BLaER1 treated with 17β-estradiol and CSF1 and Interleukin-3, amounts not matched to agents 10 nM and 100 nM (cell line): ENCODE measurements around the gene TMX2.

Source experiments
- H3K27ac ChIP-seq, 11 experiments: shearing (Covaris generic); formaldehyde crosslinking; 2 replicates each; pipeline ENCODE4 v1.8.1; 2022
- H3K27me3 ChIP-seq, 11 experiments: shearing (Covaris generic); formaldehyde crosslinking; 2 replicates each; pipeline ENCODE4 v1.8.1; 2022
- H3K36me3 ChIP-seq, 11 experiments: shearing (Covaris generic); formaldehyde crosslinking; 2 replicates each; pipeline ENCODE4 v1.8.1; 2022
- H3K4me1 ChIP-seq, 10 experiments: shearing (Covaris generic); formaldehyde crosslinking; 2 replicates each; pipeline ENCODE4 v1.8.1; 2022
- H3K4me2 ChIP-seq, 11 experiments: shearing (Covaris generic); formaldehyde crosslinking; 2 replicates each; pipeline ENCODE4 v1.8.1; 2022
- H3K4me3 ChIP-seq, 10 experiments: shearing (Covaris generic); formaldehyde crosslinking; 2 replicates each; pipeline ENCODE4 v1.8.1; 2022
- H3K9ac ChIP-seq, 11 experiments: shearing (Covaris generic); formaldehyde crosslinking; 2 replicates each; pipeline ENCODE4 v1.8.1; 2022
- H3K9me3 ChIP-seq, 11 experiments: shearing (Covaris generic); formaldehyde crosslinking; replicated peaks in 1 of 11; 2 replicates each; pipeline ENCODE4 v1.8.1; 2022
- H4K20me1 ChIP-seq, 11 experiments: shearing (Covaris generic); formaldehyde crosslinking; 2 replicates each; pipeline ENCODE4 v1.8.1; 2022
- Cebpa-rat ChIP-seq, 11 experiments: shearing (Covaris generic); IDR thresholded peaks; 2 replicates each; pipeline ENCODE4 v1.8.1; 2022

TMX2 gene

DNA sequence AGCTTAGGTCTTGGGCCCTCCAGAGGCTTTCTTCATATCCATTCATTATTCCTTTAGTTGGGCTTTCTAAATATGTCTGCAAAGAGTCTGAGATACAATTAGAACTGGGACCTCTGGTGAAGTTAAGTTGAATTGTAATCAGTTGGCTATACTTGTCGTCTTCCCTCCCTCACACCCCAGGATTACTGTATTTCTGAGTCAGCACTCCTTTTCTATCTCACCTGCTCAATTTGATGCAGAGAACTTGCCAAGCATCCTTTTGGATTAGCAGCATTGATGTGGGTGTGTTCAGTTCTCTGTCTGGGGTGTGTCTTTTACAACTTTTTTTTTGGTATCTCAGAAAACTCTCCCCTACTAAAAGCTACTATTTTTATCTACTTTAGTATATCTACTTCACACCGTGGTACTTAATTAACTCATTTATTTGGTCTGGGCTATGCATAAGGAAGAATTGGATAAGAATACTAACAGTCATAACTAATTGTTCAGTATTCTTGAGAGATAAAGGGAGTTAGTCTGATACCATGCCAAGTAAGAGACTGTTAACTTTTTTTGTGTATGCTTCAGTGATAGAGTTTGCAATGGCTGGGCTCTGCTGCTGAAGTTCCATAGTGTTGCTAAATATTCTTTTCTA, 64.3 kb downstream of the TMX2 start:
- H3K4me1 ChIP-seq, result peaks cover 46 to 81% (median 51%) of the 10 kb centered on the region in 10 experiments
- H4K20me1 ChIP-seq, result peaks cover 0 to 25% (median 0%) of the 10 kb centered on the region in 11 experiments; a peak in 3 of 22 replicates
- no peak for TF ChIP-seq Cebpa-rat (IDR thresholded peaks at IDR 0.05)
- H3K36me3 ChIP-seq, result no peaks in the 10 kb centered on the region
- peak overlapping the region in 3 of 10 experiments; percentile 32 to 43 (median 35); a peak in 1 of 20 replicates for H3K4me3 ChIP-seq
- H3K27ac ChIP-seq, result peak overlapping the region in 5 of 11 experiments; percentile 16 to 57 (median 42); a peak in 4 of 22 replicates
- H3K9ac ChIP-seq, result 0 out of 22 replicates have a peak overlapping the region, but pooled peaks of 4 of the 11 experiments have one; percentile 0 to 14 (median 7)
- H3K9me3 ChIP-seq, result no peaks in the 10 kb centered on the region
- peak overlapping the region; percentile 65 to 89 (median 80) for H3K4me2 ChIP-seq
- no peaks in the 10 kb centered on the region for H3K27me3 ChIP-seq

DNA sequence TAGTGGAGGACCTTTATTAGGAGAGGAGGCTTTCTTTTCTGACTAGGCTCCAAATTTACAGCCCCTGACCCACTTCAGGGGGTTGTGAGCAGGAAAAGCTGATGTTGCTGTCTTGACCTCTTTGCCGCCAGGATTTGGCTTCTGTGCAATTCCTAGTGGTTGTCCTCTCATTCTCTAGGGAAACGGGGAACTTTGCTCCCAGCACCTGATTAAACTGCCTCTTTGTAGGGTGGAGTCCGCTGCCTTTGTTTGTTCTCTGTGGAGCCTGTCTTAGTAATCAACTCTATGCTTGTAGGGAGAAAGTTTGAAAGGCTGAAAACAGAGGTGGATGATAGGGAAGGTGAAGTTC, 65.5 kb downstream of the TMX2 start:
- peak overlapping the region in 8 of 11 experiments; percentile 14 to 49 (median 35); a peak in 10 of 22 replicates for H3K9ac ChIP-seq
- no peaks in the 10 kb centered on the region for H3K27me3 ChIP-seq
- no peaks in the 10 kb centered on the region for H3K36me3 ChIP-seq
- no peaks in the 10 kb centered on the region for H3K9me3 ChIP-seq
- peaks cover 0 to 25% (median 0%) of the 10 kb centered on the region in 11 experiments; a peak in 3 of 22 replicates for H4K20me1 ChIP-seq
- peak overlapping the region; percentile 65 to 89 (median 80) for H3K4me2 ChIP-seq
- no peak overlapping the region for H3K4me3 ChIP-seq
- TF ChIP-seq Cebpa-rat (IDR thresholded peaks at IDR 0.05), result no peak
- H3K4me1 ChIP-seq, result peaks cover 46 to 82% (median 51%) of the 10 kb centered on the region in 10 experiments
- H3K27ac ChIP-seq, result peak overlapping the region in 8 of 11 experiments; percentile 11 to 66 (median 52); a peak in 15 of 22 replicates

DNA sequence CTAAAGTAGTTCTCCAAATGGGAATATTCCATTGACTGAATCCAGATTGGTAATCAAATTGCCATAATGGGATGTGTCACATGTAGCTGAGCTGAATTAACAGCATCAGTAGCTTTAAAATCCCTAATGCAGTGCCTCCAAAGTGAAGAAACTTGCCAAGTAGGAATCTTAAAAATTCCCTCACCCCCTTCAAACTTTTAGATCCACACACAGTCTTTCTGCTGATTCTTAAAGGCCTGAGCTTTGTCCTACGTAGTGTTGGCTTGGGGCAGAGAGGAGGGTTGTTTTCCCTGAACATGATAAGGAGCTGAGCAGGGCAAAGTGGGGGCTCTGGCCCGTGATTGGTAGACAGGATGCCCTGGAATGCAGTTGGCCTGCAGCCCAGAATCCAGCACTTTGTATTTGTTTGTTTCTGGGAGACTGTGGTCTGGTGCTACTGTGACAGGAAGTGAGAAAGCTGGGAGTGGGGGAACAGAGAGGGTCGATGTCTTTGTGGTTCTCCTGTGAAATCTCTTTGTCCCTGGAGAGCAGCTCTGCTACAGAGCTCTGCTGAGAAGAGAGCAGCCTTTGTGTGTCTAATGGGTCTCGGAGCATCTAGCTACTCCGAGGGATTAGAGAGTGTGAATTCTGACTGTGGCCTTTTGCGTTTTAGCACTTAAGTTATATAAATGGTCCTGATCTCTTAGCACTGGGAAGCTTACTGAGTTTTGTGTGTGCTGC, 66.1 kb downstream of the TMX2 start:
- Histone ChIP-seq H4K20me1 (peaks cover 0 to 25% (median 0%) of the 10 kb centered on the region in 11 experiments; a peak in 3 of 22 replicates), H3K27me3 (no peaks in the 10 kb centered on the region), H3K36me3 (no peaks in the 10 kb centered on the region), H3K4me2 (peak overlapping the region; percentile 65 to 89 (median 80)), H3K9ac (peak overlapping the region; percentile 14 to 49 (median 31); a peak in 17 of 22 replicates), H3K4me3 (0 out of 20 replicates have a peak overlapping the region, but pooled peaks of 1 of the 10 experiments have one; percentile 0), H3K4me1 (peaks cover 46 to 85% (median 51%) of the 10 kb centered on the region in 10 experiments), H3K27ac (peak overlapping the region in 9 of 11 experiments; percentile 0 to 66 (median 50); a peak in 16 of 22 replicates), H3K9me3 (no peaks in the 10 kb centered on the region)
- TF ChIP-seq Cebpa-rat (IDR thresholded peaks at IDR 0.05), result no peak

DNA sequence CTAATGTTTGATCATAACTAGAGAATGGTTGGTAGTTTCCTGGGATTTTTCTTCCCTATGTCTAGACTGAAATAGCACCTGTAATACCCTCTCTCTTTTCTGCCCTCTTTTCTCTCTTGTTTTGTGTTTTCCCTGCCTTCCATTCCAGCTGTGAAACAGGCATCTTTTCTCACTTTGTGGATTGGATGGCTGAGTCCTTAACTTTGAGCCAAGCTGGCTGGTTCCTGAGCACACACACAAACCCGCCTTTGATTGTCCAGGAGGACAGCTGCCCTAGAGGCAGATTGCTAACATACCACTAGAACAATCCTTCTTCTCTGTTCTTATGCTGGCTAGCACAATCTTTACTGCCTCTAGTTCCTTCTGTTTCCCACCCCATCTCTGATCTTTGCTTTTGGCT, 66.9 kb downstream of the TMX2 start:
- H3K9ac ChIP-seq, result peak overlapping the region in 6 of 11 experiments; percentile 19 to 49 (median 43); a peak in 6 of 22 replicates
- no peak for TF ChIP-seq Cebpa-rat (IDR thresholded peaks at IDR 0.05)
- H3K9me3 ChIP-seq, result no peaks in the 10 kb centered on the region
- peak overlapping the region in 5 of 11 experiments; percentile 37 to 66 (median 59); a peak in 6 of 22 replicates for H3K27ac ChIP-seq
- H3K4me3 ChIP-seq, result no peak overlapping the region
- H3K4me2 ChIP-seq, result peak overlapping the region; percentile 65 to 89 (median 80); a peak in 21 of 22 replicates
- H3K27me3 ChIP-seq, result no peaks in the 10 kb centered on the region
- H3K36me3 ChIP-seq, result no peaks in the 10 kb centered on the region
- H3K4me1 ChIP-seq, result peaks cover 46 to 79% (median 51%) of the 10 kb centered on the region in 10 experiments
- H4K20me1 ChIP-seq, result peaks cover 0 to 25% (median 0%) of the 10 kb centered on the region in 11 experiments; a peak in 3 of 22 replicates

DNA sequence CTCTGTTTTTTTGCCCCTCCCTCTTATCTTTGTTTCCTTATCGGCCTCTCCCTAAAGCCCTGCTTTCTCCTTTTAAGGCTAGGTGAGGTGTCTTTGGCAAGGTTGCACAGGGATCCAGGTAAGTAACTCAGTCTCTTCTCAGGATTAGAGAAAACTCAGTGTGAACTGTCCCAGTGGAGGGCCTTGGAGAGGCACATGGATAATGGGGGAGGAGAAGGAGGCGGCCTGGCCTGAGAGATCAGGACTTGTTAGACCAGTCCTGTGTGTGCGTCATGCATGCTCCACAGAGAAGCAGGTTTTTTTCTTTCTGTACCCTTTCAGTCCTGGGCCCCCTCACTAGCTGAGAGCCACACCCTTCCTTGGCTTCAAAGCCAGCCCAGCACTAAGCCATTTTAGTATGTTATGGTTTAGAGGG, 69.1 kb downstream of the TMX2 start:
- H3K9me3 ChIP-seq, result no peaks in the 10 kb centered on the region
- H3K4me2 ChIP-seq, result peak overlapping the region in 4 of 11 experiments; percentile 2 to 49 (median 10); a peak in 5 of 22 replicates
- H3K4me3 ChIP-seq, result no peak overlapping the region
- no peak overlapping the region for H3K27ac ChIP-seq
- no peaks in the 10 kb centered on the region for H3K36me3 ChIP-seq
- peaks cover 0 to 25% (median 0%) of the 10 kb centered on the region in 11 experiments; a peak in 3 of 22 replicates for H4K20me1 ChIP-seq
- no peak for TF ChIP-seq Cebpa-rat (IDR thresholded peaks at IDR 0.05)
- peaks cover 32 to 79% (median 44%) of the 10 kb centered on the region in 10 experiments for H3K4me1 ChIP-seq
- H3K27me3 ChIP-seq, result no peaks in the 10 kb centered on the region
- H3K9ac ChIP-seq, result no peak overlapping the region

DNA sequence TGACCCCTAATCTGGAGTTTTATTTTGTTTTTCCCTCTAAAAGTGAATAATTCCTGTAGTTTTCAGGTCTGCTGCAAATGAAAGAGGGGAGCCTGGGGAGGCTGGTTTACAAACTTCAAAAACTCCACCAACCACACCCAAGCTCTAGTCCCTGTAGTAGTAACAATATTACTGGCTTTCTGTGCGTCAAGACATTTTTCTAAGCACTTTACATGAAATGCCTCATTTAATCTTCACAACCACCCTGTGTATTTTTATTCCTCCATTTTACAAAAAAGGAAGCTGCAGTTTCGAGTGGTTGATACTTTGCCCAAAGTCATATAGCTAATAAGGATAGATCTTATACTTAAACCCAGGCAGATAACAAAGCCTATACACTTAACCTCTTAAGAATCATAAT, 72.7 kb downstream of the TMX2 start:
- Histone ChIP-seq H3K27ac (peak overlapping the region in 3 of 11 experiments; percentile 12 to 35 (median 25); a peak in 5 of 22 replicates), H3K27me3 (no peaks in the 10 kb centered on the region), H3K9me3 (no peaks in the 10 kb centered on the region), H3K4me2 (peak overlapping the region in 6 of 11 experiments; percentile 6 to 84 (median 43); a peak in 10 of 22 replicates), H3K4me1 (peaks cover 0 to 80% (median 41%) of the 10 kb centered on the region in 10 experiments; a peak in 17 of 20 replicates), H3K4me3 (no peak overlapping the region), H3K9ac (no peak overlapping the region), H4K20me1 (no peaks in the 10 kb centered on the region), H3K36me3 (no peaks in the 10 kb centered on the region)
- no peak for TF ChIP-seq Cebpa-rat (IDR thresholded peaks at IDR 0.05)

DNA sequence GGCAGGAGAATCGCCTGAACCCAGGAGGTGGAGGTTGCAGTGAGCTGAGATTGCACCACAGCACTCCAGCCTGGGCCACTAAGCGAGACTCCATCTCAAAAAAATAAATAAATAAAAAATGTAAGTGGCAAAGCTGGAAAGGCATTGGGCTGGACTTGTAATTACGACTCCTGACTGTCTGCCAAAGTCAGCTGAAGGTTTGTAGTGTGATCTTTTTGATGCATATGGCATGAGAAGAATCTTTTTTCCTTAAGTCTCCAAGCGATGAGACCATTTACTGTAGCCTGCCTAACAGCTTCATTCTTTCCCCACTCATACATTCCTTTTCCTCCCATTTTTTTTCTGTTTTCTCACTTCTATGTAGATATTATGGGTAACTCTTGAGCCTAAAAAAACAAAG, 74.0 kb downstream of the TMX2 start:
- Histone ChIP-seq H3K9me3 (no peaks in the 10 kb centered on the region), H3K27ac (no peak overlapping the region), H3K4me3 (no peak overlapping the region), H3K4me2 (peak overlapping the region in 5 of 11 experiments; percentile 4 to 98 (median 84); a peak in 6 of 22 replicates), H3K36me3 (no peaks in the 10 kb centered on the region), H3K9ac (no peak overlapping the region), H4K20me1 (peaks cover 0 to 4% (median 0%) of the 10 kb centered on the region in 11 experiments; a peak in 1 of 22 replicates), H3K4me1 (peaks cover 6 to 91% (median 54%) of the 10 kb centered on the region in 10 experiments), H3K27me3 (no peaks in the 10 kb centered on the region)
- TF ChIP-seq Cebpa-rat (IDR thresholded peaks at IDR 0.05), result no peak

DNA sequence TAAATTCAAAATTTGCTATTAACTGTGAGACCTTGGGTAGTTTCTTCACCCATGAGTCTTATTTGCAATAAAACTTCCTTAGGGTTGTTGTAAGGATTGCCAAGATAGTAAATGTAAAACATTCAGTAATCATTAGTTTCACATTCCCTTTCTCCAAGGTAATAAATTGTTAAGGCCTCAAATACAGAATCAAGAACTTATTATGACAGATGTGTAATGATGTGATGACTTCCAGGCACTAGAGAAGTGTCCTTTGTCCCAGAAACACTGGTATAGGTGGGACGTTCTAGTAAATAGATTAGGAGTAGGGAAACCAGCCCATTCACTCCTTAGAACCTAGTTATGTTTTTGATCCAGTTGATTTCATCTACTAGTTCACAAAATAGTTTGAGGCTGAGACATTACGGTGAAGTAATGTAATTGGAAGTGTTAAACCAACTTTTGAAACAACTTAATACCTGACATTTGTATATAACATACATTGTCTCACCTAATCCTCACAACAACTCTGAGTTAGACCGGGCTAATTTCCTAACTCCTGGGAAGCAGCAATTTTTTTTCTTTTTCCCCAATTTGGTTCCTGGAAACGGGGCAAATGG, 74.7 kb downstream of the TMX2 start:
- no peak overlapping the region for H3K4me3 ChIP-seq
- no peaks in the 10 kb centered on the region for H3K9me3 ChIP-seq
- peaks cover 13 to 91% (median 60%) of the 10 kb centered on the region in 10 experiments for H3K4me1 ChIP-seq
- H4K20me1 ChIP-seq, result peaks cover 0 to 10% (median 0%) of the 10 kb centered on the region in 11 experiments; a peak in 1 of 22 replicates
- no peak for TF ChIP-seq Cebpa-rat (IDR thresholded peaks at IDR 0.05)
- H3K27me3 ChIP-seq, result no peaks in the 10 kb centered on the region
- peak overlapping the region in 6 of 11 experiments; percentile 52 to 98 (median 88); a peak in 10 of 22 replicates for H3K4me2 ChIP-seq
- H3K36me3 ChIP-seq, result no peaks in the 10 kb centered on the region
- H3K27ac ChIP-seq, result peak overlapping the region in 4 of 11 experiments; percentile 34 to 52 (median 42); a peak in 4 of 22 replicates
- no peak overlapping the region for H3K9ac ChIP-seq
